HTERT RPE-1 (cell line): ENCODE measurements around the gene KCNH3.

ENCODE experiments used
- in situ Hi-C: fragments of 300-500 bp; cut with MboI; formaldehyde crosslinking; loops from 4 replicates; pipeline ENCODE4 v1.14.3; 2020; ENCODE audit warnings: low sequenced_read_pairs

The KCNH3 gene

GRCh38 chr12:49538510-49539403, at the start of gene KCNH3:
KCNH3 (plus strand) TSS chr12:49539030; CDS start chr12:49539417, 387 bp downstream.
- in situ Hi-C loops = no loop called here

GRCh38 chr12:49489154-49489553, 49.7 kb upstream of the KCNH3 start:
- in situ Hi-C loops = no loop called here

GRCh38 chr12:49489720-49490119, 49.1 kb upstream of the KCNH3 start:
- in situ Hi-C loops = no loop called here

- in situ Hi-C loops = no loop called here
Observed at GRCh38 chr12:49491823-49492222, 47.0 kb upstream of the KCNH3 start.

GRCh38 chr12:49493900-49494299, 44.9 kb upstream of the KCNH3 start:
- in situ Hi-C loops = no loop called here

- in situ Hi-C loops = no loop called here
Observed at GRCh38 chr12:49496417-49497360, 42.1 kb upstream of the KCNH3 start.

- in situ Hi-C loops = loop anchor here (25.0 kb wide), 1 partner anchor 140 kb away; the partner anchor contains the start of gene SPATS2
Observed at GRCh38 chr12:49501895-49502294, 36.9 kb upstream of the KCNH3 start.

- in situ Hi-C loops = loop anchor here (25.0 kb wide), 1 partner anchor 140 kb away; the partner anchor contains the start of gene SPATS2
Observed at GRCh38 chr12:49502590-49502989, 36.2 kb upstream of the KCNH3 start.

GRCh38 chr12:49503674-49504180, 35.1 kb upstream of the KCNH3 start:
- in situ Hi-C loops = loop anchor here (25.0 kb wide), 1 partner anchor 141 kb away; the partner anchor contains the start of gene SPATS2

GRCh38 chr12:49505672-49506071, 33.2 kb upstream of the KCNH3 start:
- in situ Hi-C loops = loop anchor here (25.0 kb wide), 1 partner anchor 143 kb away; the partner anchor contains the start of gene SPATS2

- in situ Hi-C loops = loop anchor here (25.0 kb wide), 1 partner anchor 145 kb away; the partner anchor contains the start of gene SPATS2
Observed at GRCh38 chr12:49507139-49507538, 31.7 kb upstream of the KCNH3 start.

- in situ Hi-C loops = loop anchor here (25.0 kb wide), 1 partner anchor 147 kb away; the partner anchor contains the start of gene SPATS2
Observed at GRCh38 chr12:49509681-49510080, 29.1 kb upstream of the KCNH3 start.

GRCh38 chr12:49511410-49511809, 27.4 kb upstream of the KCNH3 start:
- in situ Hi-C loops = loop anchor here (25.0 kb wide), 1 partner anchor 149 kb away; the partner anchor contains the start of gene SPATS2

GRCh38 chr12:49512546-49512945, 26.3 kb upstream of the KCNH3 start:
- in situ Hi-C loops = loop anchor here (25.0 kb wide), 1 partner anchor 150 kb away; the partner anchor contains the start of gene SPATS2

GRCh38 chr12:49515266-49515665, 23.6 kb upstream of the KCNH3 start:
- in situ Hi-C loops = loop anchor here (25.0 kb wide), 1 partner anchor 153 kb away; the partner anchor contains the start of gene SPATS2

GRCh38 chr12:49518914-49519573, 19.8 kb upstream of the KCNH3 start:
- in situ Hi-C loops = loop anchor here (25.0 kb wide), 1 partner anchor 157 kb away; the partner anchor contains the start of gene SPATS2

- in situ Hi-C loops = loop anchor here (25.0 kb wide), 1 partner anchor 157 kb away; the partner anchor contains the start of gene SPATS2
Observed at GRCh38 chr12:49519574-49519936, 19.3 kb upstream of the KCNH3 start.

- in situ Hi-C loops = loop anchor here (25.0 kb wide), 1 partner anchor 159 kb away; the partner anchor contains the start of gene SPATS2
Observed at GRCh38 chr12:49521389-49521788, 17.4 kb upstream of the KCNH3 start.

- in situ Hi-C loops = loop anchor here (25.0 kb wide), 1 partner anchor 162 kb away; the partner anchor contains the start of gene SPATS2
Observed at GRCh38 chr12:49524660-49525324, 14.0 kb upstream of the KCNH3 start.
